Testis (tissue), 2 donors: ENCODE measurements around the gene CCDC60.

Source experiments
- POLR2A ChIP-seq: fragments of 450-650 bp; IDR thresholded peaks from one replicate; pipeline ENCODE4 v1.6.1; 2017; ENCODE audit warnings: antibody characterized with exemption, mild to moderate bottlenecking, moderate library complexity
- TF ChIP-seq, protein P1 (sequence below), 3 experiments: fragments of 450-650 bp in 2 of 3; fragments of 200-600 bp in 1 of 3; sonication (generic) in 1 of 3; IDR thresholded peaks; one replicate each; pipeline ENCODE4 v1.5.1; 2016 to 2019; ENCODE audit warnings: antibody characterized with exemption in 3 of 3, mild to moderate bottlenecking in 2 of 3, moderate library complexity in 1 of 3

DNA sequence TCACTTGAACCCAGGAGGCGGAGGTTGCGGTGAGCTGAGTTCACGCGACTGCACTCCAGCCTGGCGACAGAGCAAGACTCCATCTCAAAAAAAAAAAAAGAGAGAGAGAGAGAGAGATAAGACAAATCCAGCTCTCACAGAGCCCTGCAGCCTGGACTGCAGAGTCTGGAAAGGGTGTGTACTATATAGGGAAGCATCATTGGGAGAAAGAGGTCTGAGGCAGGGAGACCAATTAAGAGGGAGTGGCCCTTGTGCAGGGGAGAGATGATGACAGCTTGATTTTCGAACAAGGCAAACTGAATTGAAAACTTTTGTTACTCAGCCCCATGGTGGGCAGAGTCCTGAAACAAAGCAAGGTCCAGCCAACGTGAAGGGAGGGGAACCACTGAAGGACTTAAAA is 116.2 kb downstream of the CCDC60 start:
- TF ChIP-seq, protein P1, sequence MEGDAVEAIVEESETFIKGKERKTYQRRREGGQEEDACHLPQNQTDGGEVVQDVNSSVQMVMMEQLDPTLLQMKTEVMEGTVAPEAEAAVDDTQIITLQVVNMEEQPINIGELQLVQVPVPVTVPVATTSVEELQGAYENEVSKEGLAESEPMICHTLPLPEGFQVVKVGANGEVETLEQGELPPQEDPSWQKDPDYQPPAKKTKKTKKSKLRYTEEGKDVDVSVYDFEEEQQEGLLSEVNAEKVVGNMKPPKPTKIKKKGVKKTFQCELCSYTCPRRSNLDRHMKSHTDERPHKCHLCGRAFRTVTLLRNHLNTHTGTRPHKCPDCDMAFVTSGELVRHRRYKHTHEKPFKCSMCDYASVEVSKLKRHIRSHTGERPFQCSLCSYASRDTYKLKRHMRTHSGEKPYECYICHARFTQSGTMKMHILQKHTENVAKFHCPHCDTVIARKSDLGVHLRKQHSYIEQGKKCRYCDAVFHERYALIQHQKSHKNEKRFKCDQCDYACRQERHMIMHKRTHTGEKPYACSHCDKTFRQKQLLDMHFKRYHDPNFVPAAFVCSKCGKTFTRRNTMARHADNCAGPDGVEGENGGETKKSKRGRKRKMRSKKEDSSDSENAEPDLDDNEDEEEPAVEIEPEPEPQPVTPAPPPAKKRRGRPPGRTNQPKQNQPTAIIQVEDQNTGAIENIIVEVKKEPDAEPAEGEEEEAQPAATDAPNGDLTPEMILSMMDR (IDR thresholded peaks at IDR 0.05): no peak
- no peak for TF ChIP-seq POLR2A
